DOHH2 (cell line): ENCODE data around the gene PPP2R5E.

Experiments used
- EZH2phosphoT487 ChIP-seq: fragments of 200-600 bp; sonication (generic); IDR thresholded peaks from 2 replicates; pipeline ENCODE4 v1.6.1; 2017; ENCODE audit warnings: borderline replicate concordance, mild to moderate bottlenecking, antibody characterized with exemption, low read length, moderate library complexity, mixed read lengths
- TF ChIP-seq, protein P1 (sequence below): fragments of 200-600 bp; sonication (generic); IDR thresholded peaks from one replicate; pipeline ENCODE4 v1.5.1; 2014; ENCODE audit warnings: antibody characterized with exemption, mild to moderate bottlenecking, low read depth, low read length; ENCODE audit not compliant: poor library complexity, severe bottlenecking

DNA sequence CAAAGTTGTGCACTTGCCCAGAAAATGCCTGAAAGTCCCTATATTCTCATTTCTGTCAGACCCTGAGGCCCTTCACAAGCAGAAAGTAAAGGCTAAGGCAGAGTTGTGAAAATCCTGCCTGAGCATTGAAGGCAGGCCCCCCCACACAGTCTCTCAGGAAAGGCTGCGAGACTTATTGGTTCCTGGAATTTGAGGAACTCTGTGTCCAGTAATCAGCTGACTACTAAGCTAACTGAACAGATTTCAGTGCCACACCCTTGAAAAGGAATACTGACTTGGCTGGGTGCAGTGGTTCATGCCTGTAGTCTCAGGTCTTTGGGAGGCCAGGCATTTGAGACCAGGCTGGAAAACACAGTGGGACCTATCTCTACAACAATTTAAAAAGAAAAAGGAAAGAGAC, 21.1 kb upstream of the PPP2R5E start:
- TF ChIP-seq, protein P1, sequence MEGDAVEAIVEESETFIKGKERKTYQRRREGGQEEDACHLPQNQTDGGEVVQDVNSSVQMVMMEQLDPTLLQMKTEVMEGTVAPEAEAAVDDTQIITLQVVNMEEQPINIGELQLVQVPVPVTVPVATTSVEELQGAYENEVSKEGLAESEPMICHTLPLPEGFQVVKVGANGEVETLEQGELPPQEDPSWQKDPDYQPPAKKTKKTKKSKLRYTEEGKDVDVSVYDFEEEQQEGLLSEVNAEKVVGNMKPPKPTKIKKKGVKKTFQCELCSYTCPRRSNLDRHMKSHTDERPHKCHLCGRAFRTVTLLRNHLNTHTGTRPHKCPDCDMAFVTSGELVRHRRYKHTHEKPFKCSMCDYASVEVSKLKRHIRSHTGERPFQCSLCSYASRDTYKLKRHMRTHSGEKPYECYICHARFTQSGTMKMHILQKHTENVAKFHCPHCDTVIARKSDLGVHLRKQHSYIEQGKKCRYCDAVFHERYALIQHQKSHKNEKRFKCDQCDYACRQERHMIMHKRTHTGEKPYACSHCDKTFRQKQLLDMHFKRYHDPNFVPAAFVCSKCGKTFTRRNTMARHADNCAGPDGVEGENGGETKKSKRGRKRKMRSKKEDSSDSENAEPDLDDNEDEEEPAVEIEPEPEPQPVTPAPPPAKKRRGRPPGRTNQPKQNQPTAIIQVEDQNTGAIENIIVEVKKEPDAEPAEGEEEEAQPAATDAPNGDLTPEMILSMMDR = no peak
- TF ChIP-seq EZH2phosphoT487 = no peak
